HL-60 (cell line): Measurements from ENCODE around the gene UBE2J2.

Experiments
- DNase-seq, 2 experiments: peaks; one replicate each; pipeline ENCODE4 v3.0.0-alpha.2; 2010 to 2020; ENCODE audit warnings: low read depth in 1 of 2, low spot score in 1 of 2
- H3K27ac ChIP-seq: fragments of 250-450 bp; sonication (Bioruptor Pico); replicated peaks from 2 replicates; pipeline ENCODE4 v1.5.1; 2020; ENCODE audit warnings: mild to moderate bottlenecking, moderate library complexity
- H3K27me3 ChIP-seq: fragments of 250-450 bp; sonication (Bioruptor Pico); 2 replicates; pipeline ENCODE4 v1.5.1; 2021; ENCODE audit warnings: mild to moderate bottlenecking, moderate library complexity; ENCODE audit not compliant: insufficient read depth, poor library complexity, severe bottlenecking
- H3K4me3 ChIP-seq: replicated peaks from 2 replicates; pipeline ENCODE4 v1.5.1; 2011; ENCODE audit warnings: mild to moderate bottlenecking, control low read depth, low read length; ENCODE audit not compliant: insufficient read depth
- GABPA ChIP-seq: IDR thresholded peaks from 2 replicates; pipeline ENCODE4 v1.6.1; 2012; ENCODE audit warnings: low read depth
- POLR2AphosphoS5 ChIP-seq: IDR thresholded peaks from 2 replicates; pipeline ENCODE4 v1.6.1; 2012; ENCODE audit warnings: low read depth
- SPI1 ChIP-seq: IDR thresholded peaks from 2 replicates; pipeline ENCODE4 v1.6.1; 2012; ENCODE audit warnings: low read depth, mild to moderate bottlenecking, borderline replicate concordance
- TF ChIP-seq, protein P1 (sequence below): IDR thresholded peaks from one replicate; pipeline ENCODE4 v1.5.1; 2011; ENCODE audit warnings: low read length, control low read depth, inconsistent platforms; ENCODE audit not compliant: insufficient read depth
- TF ChIP-seq, protein P2 (sequence below): IDR thresholded peaks from 2 replicates; pipeline ENCODE4 v1.6.1; 2012; ENCODE audit warnings: low read depth; ENCODE audit not compliant: insufficient replicate concordance

UBE2J2 gene

GRCh38 chr1:1314237-1314586 is 40.6 kb upstream of the UBE2J2 start:
- DNase-seq, result no peak
- H3K4me3 ChIP-seq, result no peak overlapping the region
- no peak for TF ChIP-seq GABPA
- TF ChIP-seq POLR2AphosphoS5, result no peak; the same call in 1 of the 2 replicates
- TF ChIP-seq SPI1, result no peak
- TF ChIP-seq, protein P1, sequence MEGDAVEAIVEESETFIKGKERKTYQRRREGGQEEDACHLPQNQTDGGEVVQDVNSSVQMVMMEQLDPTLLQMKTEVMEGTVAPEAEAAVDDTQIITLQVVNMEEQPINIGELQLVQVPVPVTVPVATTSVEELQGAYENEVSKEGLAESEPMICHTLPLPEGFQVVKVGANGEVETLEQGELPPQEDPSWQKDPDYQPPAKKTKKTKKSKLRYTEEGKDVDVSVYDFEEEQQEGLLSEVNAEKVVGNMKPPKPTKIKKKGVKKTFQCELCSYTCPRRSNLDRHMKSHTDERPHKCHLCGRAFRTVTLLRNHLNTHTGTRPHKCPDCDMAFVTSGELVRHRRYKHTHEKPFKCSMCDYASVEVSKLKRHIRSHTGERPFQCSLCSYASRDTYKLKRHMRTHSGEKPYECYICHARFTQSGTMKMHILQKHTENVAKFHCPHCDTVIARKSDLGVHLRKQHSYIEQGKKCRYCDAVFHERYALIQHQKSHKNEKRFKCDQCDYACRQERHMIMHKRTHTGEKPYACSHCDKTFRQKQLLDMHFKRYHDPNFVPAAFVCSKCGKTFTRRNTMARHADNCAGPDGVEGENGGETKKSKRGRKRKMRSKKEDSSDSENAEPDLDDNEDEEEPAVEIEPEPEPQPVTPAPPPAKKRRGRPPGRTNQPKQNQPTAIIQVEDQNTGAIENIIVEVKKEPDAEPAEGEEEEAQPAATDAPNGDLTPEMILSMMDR, result no peak
- TF ChIP-seq, protein P2, sequence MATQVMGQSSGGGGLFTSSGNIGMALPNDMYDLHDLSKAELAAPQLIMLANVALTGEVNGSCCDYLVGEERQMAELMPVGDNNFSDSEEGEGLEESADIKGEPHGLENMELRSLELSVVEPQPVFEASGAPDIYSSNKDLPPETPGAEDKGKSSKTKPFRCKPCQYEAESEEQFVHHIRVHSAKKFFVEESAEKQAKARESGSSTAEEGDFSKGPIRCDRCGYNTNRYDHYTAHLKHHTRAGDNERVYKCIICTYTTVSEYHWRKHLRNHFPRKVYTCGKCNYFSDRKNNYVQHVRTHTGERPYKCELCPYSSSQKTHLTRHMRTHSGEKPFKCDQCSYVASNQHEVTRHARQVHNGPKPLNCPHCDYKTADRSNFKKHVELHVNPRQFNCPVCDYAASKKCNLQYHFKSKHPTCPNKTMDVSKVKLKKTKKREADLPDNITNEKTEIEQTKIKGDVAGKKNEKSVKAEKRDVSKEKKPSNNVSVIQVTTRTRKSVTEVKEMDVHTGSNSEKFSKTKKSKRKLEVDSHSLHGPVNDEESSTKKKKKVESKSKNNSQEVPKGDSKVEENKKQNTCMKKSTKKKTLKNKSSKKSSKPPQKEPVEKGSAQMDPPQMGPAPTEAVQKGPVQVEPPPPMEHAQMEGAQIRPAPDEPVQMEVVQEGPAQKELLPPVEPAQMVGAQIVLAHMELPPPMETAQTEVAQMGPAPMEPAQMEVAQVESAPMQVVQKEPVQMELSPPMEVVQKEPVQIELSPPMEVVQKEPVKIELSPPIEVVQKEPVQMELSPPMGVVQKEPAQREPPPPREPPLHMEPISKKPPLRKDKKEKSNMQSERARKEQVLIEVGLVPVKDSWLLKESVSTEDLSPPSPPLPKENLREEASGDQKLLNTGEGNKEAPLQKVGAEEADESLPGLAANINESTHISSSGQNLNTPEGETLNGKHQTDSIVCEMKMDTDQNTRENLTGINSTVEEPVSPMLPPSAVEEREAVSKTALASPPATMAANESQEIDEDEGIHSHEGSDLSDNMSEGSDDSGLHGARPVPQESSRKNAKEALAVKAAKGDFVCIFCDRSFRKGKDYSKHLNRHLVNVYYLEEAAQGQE, result no peak
- no peak overlapping the region for H3K27ac ChIP-seq
- no peaks in the 10 kb centered on the region for H3K27me3 ChIP-seq

DNA sequence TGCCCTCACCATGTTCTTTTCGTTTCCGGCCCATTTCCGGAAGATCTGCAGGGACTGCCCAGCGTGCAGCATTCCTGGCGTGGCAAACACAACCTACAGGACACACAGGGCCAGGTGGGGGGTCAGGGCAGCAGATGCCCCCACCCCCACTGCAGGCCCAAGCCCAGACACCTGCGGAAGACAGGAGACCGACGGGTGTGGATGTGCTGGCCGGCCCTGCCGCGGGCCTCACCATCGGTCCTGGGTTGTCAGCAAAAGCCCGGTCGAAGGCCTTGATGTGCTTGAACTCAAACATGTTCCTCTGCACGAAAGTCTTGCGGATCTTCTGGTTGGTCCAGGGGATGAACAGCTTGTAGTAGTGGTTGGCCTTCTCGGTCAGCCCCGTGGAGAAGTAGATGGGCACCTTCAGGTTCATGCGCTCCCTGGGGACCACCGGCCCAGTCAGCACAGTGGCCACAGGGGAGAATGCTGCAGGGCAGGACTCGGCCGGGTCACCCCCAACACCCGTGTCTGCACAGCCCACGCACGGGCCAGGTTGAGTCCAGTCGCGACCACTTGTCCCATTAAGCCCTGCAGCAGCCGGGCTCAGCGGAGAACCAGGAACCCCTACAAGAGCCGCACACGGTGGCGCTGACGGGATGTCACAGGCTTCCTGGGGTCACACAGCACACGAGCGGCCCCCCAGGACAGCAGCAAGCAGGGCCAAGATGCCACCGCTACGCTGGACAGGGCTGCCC is 40.0 kb upstream of the UBE2J2 start:
- TF ChIP-seq, protein P2, result no peak
- peak; percentile 5; the same call in 1 of the 2 replicates for TF ChIP-seq POLR2AphosphoS5
- H3K27me3 ChIP-seq, result no peaks in the 10 kb centered on the region
- H3K27ac ChIP-seq, result no peak overlapping the region
- H3K4me3 ChIP-seq, result no peak overlapping the region
- no peak for DNase-seq

- H3K27ac ChIP-seq, result no peak overlapping the region
- DNase-seq, result no peak
- TF ChIP-seq, protein P1, result no peak
- TF ChIP-seq POLR2AphosphoS5 (peak; percentile 6; the same call in 1 of the 2 replicates), GABPA (no peak), SPI1 (no peak)
- TF ChIP-seq, protein P2, result no peak
- no peaks in the 10 kb centered on the region for H3K27me3 ChIP-seq
- H3K4me3 ChIP-seq, result no peak overlapping the region
These were observed 39.0 kb upstream of the UBE2J2 start for GRCh38 chr1:1312450-1313314.
